Superior temporal gyrus (tissue), 1 donor: ENCODE data around the gene FRAS1.
"Not testable (repeated sequence)": the region's sequence is repeated elsewhere in the genome, so short reads cannot be mapped to it uniquely, and the experiment has no call there.

Experiments
- DNase-seq: peaks from one replicate; pipeline ENCODE4 v3.0.0-alpha.2; 2016; ENCODE audit errors: extremely low spot score

The FRAS1 gene

GRCh38 chr4:78214078-78214477, 157.0 kb downstream of the FRAS1 start:
- DNase-seq: no peak

- DNase-seq: no peak
These were observed 160.4 kb downstream of the FRAS1 start for GRCh38 chr4:78217557-78217956.

GRCh38 chr4:78218260-78218659, 161.1 kb downstream of the FRAS1 start:
- no peak for DNase-seq

- no peak for DNase-seq
These were observed 162.7 kb downstream of the FRAS1 start for GRCh38 chr4:78219825-78220224.

GRCh38 chr4:78220283-78220682, 163.2 kb downstream of the FRAS1 start:
- DNase-seq: no peak

- no peak for DNase-seq
These were observed 165.6 kb downstream of the FRAS1 start for GRCh38 chr4:78222575-78223186.

GRCh38 chr4:78225236-78225635, 168.1 kb downstream of the FRAS1 start:
- DNase-seq: no peak

GRCh38 chr4:78226279-78226678, 169.2 kb downstream of the FRAS1 start:
- no peak for DNase-seq

- DNase-seq: no peak
These were observed 170.4 kb downstream of the FRAS1 start for GRCh38 chr4:78227411-78228057.

GRCh38 chr4:78235800-78236199, 178.7 kb downstream of the FRAS1 start:
- DNase-seq: no peak

- no peak for DNase-seq
These were observed 180.2 kb downstream of the FRAS1 start for GRCh38 chr4:78237360-78237759.

- no peak for DNase-seq
These were observed 184.9 kb downstream of the FRAS1 start for GRCh38 chr4:78242071-78242470.

- no peak for DNase-seq
These were observed 187.8 kb downstream of the FRAS1 start for GRCh38 chr4:78244705-78245485.

GRCh38 chr4:78247536-78248285, 190.6 kb downstream of the FRAS1 start:
- no peak for DNase-seq

GRCh38 chr4:78250500-78250899, 193.4 kb downstream of the FRAS1 start:
- DNase-seq: no peak

- not testable (repeated sequence) for DNase-seq
These were observed 195.7 kb downstream of the FRAS1 start for GRCh38 chr4:78252773-78253172.

- no peak for DNase-seq
These were observed 197.8 kb downstream of the FRAS1 start for GRCh38 chr4:78254893-78255292.

GRCh38 chr4:78265006-78265405, 207.9 kb downstream of the FRAS1 start:
- no peak for DNase-seq

- DNase-seq: no peak
These were observed 210.7 kb downstream of the FRAS1 start for GRCh38 chr4:78267790-78268189.

- DNase-seq: no peak
These were observed 211.5 kb downstream of the FRAS1 start for GRCh38 chr4:78268597-78268996.

GRCh38 chr4:78275450-78275849, 218.3 kb downstream of the FRAS1 start:
- not testable (repeated sequence) for DNase-seq

GRCh38 chr4:78286281-78286680, 229.2 kb downstream of the FRAS1 start:
- no peak for DNase-seq
